Measurements from ENCODE around the gene GRPR.

Gene GRPR

DNA sequence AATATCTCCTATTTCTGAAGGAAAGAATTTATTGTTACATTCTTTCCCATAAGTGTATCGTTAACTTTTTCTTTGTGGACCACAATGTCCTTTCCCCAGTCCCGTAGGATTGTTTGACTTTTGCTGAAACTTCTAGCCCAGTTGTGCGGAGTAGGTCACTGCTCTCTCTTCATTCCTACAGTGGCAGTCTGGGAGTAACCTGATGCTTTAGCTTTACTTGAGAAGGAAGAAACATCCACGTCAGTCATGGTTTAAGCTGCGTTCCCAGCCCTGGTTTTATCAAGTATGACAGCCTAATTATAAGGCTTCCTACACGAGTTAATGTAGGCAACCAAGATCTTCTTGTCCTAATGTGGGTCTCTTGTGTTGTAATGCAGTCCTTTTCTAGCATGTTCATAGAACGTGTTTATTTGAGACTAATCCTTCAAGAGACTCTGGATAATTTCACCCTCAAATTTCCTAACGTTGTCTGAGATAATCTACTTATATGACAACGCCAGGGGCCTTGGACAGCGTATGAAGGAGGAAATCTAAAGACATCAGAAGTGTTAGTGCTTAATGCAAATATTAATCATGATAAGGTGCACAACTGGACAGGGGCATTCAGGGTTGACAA lies 40.8 kb upstream of the GRPR start:
- H3K4me3 ChIP-seq (ENCODE audit: low read depth in 1 of 2, low read length in 1 of 2): no peak overlapping the region
- no peaks in the 10 kb centered on the region for H3K36me3 ChIP-seq
- H3K4me1 ChIP-seq (ENCODE audit: control insufficient read depth in 1 of 2, insufficient read depth in 1 of 2, low read depth in 1 of 2, low read length in 1 of 2): no peaks in the 10 kb centered on the region
- no peaks in the 10 kb centered on the region for H3K9me3 ChIP-seq
- no peaks in the 10 kb centered on the region for H3K27me3 ChIP-seq
- no peak overlapping the region for H3K27ac ChIP-seq
- TF ChIP-seq, protein P1, sequence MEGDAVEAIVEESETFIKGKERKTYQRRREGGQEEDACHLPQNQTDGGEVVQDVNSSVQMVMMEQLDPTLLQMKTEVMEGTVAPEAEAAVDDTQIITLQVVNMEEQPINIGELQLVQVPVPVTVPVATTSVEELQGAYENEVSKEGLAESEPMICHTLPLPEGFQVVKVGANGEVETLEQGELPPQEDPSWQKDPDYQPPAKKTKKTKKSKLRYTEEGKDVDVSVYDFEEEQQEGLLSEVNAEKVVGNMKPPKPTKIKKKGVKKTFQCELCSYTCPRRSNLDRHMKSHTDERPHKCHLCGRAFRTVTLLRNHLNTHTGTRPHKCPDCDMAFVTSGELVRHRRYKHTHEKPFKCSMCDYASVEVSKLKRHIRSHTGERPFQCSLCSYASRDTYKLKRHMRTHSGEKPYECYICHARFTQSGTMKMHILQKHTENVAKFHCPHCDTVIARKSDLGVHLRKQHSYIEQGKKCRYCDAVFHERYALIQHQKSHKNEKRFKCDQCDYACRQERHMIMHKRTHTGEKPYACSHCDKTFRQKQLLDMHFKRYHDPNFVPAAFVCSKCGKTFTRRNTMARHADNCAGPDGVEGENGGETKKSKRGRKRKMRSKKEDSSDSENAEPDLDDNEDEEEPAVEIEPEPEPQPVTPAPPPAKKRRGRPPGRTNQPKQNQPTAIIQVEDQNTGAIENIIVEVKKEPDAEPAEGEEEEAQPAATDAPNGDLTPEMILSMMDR (IDR thresholded peaks at IDR 0.05): no peak

DNA sequence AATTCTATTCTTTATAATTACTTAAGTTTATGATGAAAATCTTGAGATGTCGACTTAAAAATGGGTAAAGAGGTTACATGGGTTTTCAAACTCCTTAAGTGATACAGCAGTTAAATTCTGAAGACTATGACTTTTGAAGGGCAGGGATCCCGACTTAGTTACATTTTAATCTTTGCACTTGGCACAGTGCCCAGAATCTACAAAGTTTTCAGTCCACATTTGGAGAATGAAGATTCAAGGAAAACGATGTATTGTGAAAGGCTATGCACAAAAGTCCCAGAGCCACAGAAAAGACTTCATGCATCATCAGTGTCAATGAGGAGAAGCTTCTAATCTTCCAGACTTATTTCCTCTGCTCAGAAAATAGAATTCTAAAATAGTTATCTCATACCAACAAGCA lies 36.3 kb upstream of the GRPR start:
- Histone ChIP-seq H3K4me1 (ENCODE audit: control insufficient read depth in 1 of 2, insufficient read depth in 1 of 2, low read depth in 1 of 2, low read length in 1 of 2) (no peaks in the 10 kb centered on the region), H3K36me3 (no peaks in the 10 kb centered on the region), H3K27me3 (no peaks in the 10 kb centered on the region), H3K9me3 (no peaks in the 10 kb centered on the region), H3K4me3 (ENCODE audit: low read depth in 1 of 2, low read length in 1 of 2) (no peak overlapping the region), H3K27ac (no peak overlapping the region)
- TF ChIP-seq, protein P1 (IDR thresholded peaks at IDR 0.05): no peak

DNA sequence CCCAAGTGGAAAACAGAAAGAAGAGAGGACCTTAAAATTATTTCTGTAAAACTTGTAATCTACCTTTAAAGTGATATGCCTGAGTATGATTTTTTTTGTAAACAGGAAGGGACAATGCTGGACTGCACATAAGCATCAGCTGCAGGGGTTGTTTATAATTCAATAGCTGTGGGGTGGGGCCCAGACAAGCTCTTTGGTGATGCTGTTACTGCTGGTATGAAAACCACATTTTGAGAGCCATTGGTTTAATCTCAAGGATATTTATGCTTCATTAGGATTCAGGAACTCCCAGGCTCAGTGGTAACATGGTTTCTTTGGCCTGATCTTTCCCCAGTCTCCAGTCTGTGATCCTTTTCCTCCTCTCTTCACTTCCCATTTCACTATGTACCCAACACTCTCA lies 34.3 kb upstream of the GRPR start:
- H3K4me1 ChIP-seq (ENCODE audit: control insufficient read depth in 1 of 2, insufficient read depth in 1 of 2, low read depth in 1 of 2, low read length in 1 of 2): no peaks in the 10 kb centered on the region
- H3K27me3 ChIP-seq: no peaks in the 10 kb centered on the region
- H3K36me3 ChIP-seq: no peaks in the 10 kb centered on the region
- H3K9me3 ChIP-seq: no peaks in the 10 kb centered on the region
- H3K27ac ChIP-seq: no peak overlapping the region
- TF ChIP-seq, protein P1 (IDR thresholded peaks at IDR 0.05): no peak
- H3K4me3 ChIP-seq (ENCODE audit: low read depth in 1 of 2, low read length in 1 of 2): no peak overlapping the region

GRCh38 chrX:16096141-16096540 lies 27.2 kb upstream of the GRPR start:
- Histone ChIP-seq H3K27me3 (no peaks in the 10 kb centered on the region), H3K4me3 (ENCODE audit: low read depth in 1 of 2, low read length in 1 of 2) (no peak overlapping the region), H3K36me3 (no peaks in the 10 kb centered on the region), H3K27ac (no peak overlapping the region), H3K4me1 (ENCODE audit: control insufficient read depth in 1 of 2, insufficient read depth in 1 of 2, low read depth in 1 of 2, low read length in 1 of 2) (peaks cover 6 to 12% of the 10 kb centered on the region in 2 experiments), H3K9me3 (no peaks in the 10 kb centered on the region)
- TF ChIP-seq, protein P1 (IDR thresholded peaks at IDR 0.05): no peak

- Histone ChIP-seq H3K27ac (no peak overlapping the region), H3K36me3 (no peaks in the 10 kb centered on the region), H3K27me3 (no peaks in the 10 kb centered on the region), H3K4me3 (ENCODE audit: low read depth in 1 of 2, low read length in 1 of 2) (no peak overlapping the region), H3K4me1 (ENCODE audit: control insufficient read depth in 1 of 2, insufficient read depth in 1 of 2, low read depth in 1 of 2, low read length in 1 of 2) (peaks cover 6 to 12% of the 10 kb centered on the region in 2 experiments), H3K9me3 (no peaks in the 10 kb centered on the region)
- TF ChIP-seq, protein P1 (IDR thresholded peaks at IDR 0.05): no peak
These were observed 22.7 kb upstream of the GRPR start for GRCh38 chrX:16100673-16101072.
